Measurements from ENCODE around the gene FHIT.

DNA sequence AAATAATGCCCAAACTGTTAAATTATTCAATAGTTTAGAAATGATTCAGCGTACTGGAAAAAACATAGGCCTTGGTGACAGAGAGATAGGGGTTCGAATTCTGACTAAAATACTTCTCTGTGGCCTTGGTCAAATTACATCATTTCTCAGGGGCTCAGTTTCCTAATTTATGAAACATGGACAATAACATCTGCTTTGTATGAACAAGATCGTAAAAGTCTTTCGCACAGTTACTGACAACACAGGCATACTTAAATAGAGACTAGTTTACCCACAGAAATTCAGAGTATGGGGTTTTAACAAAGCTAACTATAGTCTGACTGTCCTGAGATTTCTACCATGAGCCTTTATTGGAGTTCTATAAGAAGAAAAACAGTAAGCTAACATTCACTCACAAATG is 440.4 kb downstream of the FHIT start:
- no peak for TF ChIP-seq NFXL1 (IDR thresholded peaks at IDR 0.05; ENCODE audit: borderline replicate concordance)
- no peak for TF ChIP-seq DPF2 (IDR thresholded peaks at IDR 0.05)
- no peak for TF ChIP-seq SIN3A (IDR thresholded peaks at IDR 0.05; ENCODE audit: low read depth, low read length)
- TF ChIP-seq NFYA (IDR thresholded peaks at IDR 0.05; ENCODE audit: borderline replicate concordance, low read depth, low read length) = no peak
- TF ChIP-seq, protein P1, sequence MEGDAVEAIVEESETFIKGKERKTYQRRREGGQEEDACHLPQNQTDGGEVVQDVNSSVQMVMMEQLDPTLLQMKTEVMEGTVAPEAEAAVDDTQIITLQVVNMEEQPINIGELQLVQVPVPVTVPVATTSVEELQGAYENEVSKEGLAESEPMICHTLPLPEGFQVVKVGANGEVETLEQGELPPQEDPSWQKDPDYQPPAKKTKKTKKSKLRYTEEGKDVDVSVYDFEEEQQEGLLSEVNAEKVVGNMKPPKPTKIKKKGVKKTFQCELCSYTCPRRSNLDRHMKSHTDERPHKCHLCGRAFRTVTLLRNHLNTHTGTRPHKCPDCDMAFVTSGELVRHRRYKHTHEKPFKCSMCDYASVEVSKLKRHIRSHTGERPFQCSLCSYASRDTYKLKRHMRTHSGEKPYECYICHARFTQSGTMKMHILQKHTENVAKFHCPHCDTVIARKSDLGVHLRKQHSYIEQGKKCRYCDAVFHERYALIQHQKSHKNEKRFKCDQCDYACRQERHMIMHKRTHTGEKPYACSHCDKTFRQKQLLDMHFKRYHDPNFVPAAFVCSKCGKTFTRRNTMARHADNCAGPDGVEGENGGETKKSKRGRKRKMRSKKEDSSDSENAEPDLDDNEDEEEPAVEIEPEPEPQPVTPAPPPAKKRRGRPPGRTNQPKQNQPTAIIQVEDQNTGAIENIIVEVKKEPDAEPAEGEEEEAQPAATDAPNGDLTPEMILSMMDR (IDR thresholded peaks at IDR 0.05 in 2 of 3, conservative IDR thresholded peaks at IDR 0.05 in 1 of 3; ENCODE audit: control insufficient read depth in 2 of 3, extremely low read depth in 1 of 3, insufficient read depth in 1 of 3, low read depth in 3 of 3, low read length in 3 of 3) = no peak
- TF ChIP-seq, protein P2, sequence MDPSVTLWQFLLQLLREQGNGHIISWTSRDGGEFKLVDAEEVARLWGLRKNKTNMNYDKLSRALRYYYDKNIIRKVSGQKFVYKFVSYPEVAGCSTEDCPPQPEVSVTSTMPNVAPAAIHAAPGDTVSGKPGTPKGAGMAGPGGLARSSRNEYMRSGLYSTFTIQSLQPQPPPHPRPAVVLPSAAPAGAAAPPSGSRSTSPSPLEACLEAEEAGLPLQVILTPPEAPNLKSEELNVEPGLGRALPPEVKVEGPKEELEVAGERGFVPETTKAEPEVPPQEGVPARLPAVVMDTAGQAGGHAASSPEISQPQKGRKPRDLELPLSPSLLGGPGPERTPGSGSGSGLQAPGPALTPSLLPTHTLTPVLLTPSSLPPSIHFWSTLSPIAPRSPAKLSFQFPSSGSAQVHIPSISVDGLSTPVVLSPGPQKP (IDR thresholded peaks at IDR 0.05; ENCODE audit: low read depth, low read length) = no peak
- TF ChIP-seq, protein P3, sequence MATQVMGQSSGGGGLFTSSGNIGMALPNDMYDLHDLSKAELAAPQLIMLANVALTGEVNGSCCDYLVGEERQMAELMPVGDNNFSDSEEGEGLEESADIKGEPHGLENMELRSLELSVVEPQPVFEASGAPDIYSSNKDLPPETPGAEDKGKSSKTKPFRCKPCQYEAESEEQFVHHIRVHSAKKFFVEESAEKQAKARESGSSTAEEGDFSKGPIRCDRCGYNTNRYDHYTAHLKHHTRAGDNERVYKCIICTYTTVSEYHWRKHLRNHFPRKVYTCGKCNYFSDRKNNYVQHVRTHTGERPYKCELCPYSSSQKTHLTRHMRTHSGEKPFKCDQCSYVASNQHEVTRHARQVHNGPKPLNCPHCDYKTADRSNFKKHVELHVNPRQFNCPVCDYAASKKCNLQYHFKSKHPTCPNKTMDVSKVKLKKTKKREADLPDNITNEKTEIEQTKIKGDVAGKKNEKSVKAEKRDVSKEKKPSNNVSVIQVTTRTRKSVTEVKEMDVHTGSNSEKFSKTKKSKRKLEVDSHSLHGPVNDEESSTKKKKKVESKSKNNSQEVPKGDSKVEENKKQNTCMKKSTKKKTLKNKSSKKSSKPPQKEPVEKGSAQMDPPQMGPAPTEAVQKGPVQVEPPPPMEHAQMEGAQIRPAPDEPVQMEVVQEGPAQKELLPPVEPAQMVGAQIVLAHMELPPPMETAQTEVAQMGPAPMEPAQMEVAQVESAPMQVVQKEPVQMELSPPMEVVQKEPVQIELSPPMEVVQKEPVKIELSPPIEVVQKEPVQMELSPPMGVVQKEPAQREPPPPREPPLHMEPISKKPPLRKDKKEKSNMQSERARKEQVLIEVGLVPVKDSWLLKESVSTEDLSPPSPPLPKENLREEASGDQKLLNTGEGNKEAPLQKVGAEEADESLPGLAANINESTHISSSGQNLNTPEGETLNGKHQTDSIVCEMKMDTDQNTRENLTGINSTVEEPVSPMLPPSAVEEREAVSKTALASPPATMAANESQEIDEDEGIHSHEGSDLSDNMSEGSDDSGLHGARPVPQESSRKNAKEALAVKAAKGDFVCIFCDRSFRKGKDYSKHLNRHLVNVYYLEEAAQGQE (IDR thresholded peaks at IDR 0.05; ENCODE audit: low read depth, low read length) = no peak
- no peak for TF ChIP-seq POLR2A (IDR thresholded peaks at IDR 0.05; ENCODE audit: low read depth, low read length)
- no peak for TF ChIP-seq FOS (IDR thresholded peaks at IDR 0.05; ENCODE audit: borderline replicate concordance, extremely low read depth, insufficient read length)
- no peak for TF ChIP-seq CHD2 (IDR thresholded peaks at IDR 0.05; ENCODE audit: borderline replicate concordance, low read depth, low read length)
- no peak for TF ChIP-seq SUZ12 (IDR thresholded peaks at IDR 0.05; ENCODE audit: unreplicated experiment)
- TF ChIP-seq CBX5 (IDR thresholded peaks at IDR 0.05; ENCODE audit: low read depth) = no peak
